Stimulated activated naive B cell treated with anti-CD40 and anti-IgM and Interleukin-4, amounts not matched to agents 10 μg/mL and 1 μg/mL and 100 μg/mL, for 72 hours (primary cell): ENCODE data around the gene TMTC4.
"Not testable (repeated sequence)": the region's sequence is repeated elsewhere in the genome, so short reads cannot be mapped to it uniquely, and the experiment has no call there.

Experiments used
- ATAC-seq, 2 donors: fragments of 150-1000 bp; cut with Tn5 transposase; replicated peaks; 2 replicates each; pipeline ENCODE4 v1.10.0; 2021; ENCODE audit warnings: moderate library complexity in 1 of 2
- DNase-seq: peaks from one replicate; pipeline ENCODE4 v3.0.0; 2021
- H3K27ac Mint-ChIP-seq: one replicate; pipeline ENCODE4 v1.8.0; 2022; ENCODE audit warnings: mild to moderate bottlenecking, mixed read lengths
- H3K27me3 Mint-ChIP-seq, 2 donors: one replicate each; pipeline ENCODE4 v1.8.0; 2022; ENCODE audit warnings: mixed read lengths in 2 of 2
- H3K36me3 Mint-ChIP-seq, 2 donors: one replicate each; pipeline ENCODE4 v1.8.0; 2022; ENCODE audit warnings: mixed read lengths in 2 of 2, mild to moderate bottlenecking in 1 of 2
- H3K4me1 Mint-ChIP-seq, 2 donors: one replicate each; pipeline ENCODE4 v1.8.0; 2022; ENCODE audit warnings: mixed read lengths in 2 of 2, mild to moderate bottlenecking in 1 of 2
- H3K4me3 Mint-ChIP-seq, 2 donors: one replicate each; pipeline ENCODE4 v1.8.0; 2022; ENCODE audit warnings: mild to moderate bottlenecking in 2 of 2, mixed read lengths in 2 of 2, moderate library complexity in 1 of 2
- H3K9me3 Mint-ChIP-seq, 2 donors: one replicate each; pipeline ENCODE4 v1.8.0; 2022; ENCODE audit warnings: mixed read lengths in 2 of 2, mild to moderate bottlenecking in 1 of 2

The TMTC4 gene

DNA sequence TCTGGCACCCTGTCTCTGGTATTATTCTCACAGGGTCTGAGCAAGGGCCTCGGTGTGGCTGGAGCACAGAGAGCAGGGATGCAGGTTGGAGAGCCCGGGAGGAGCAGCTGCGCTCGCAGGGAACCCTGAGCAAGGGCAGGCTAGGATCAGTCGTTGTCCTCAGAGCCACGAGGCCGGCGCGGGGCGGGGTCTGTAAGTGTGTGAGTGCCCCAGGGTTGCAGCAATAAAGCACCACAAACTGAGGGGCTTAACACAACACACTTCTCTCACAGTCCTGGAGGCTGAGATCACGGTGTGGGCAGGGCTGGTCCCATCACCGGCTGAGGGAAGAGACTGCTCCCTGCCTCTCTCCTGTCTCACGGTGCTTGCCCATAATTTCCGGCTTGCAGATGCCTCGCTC, 47.5 kb downstream of the TMTC4 start:
- Mint-ChIP-seq H3K27ac (no peak overlapping the region), H3K4me1 (peaks cover 0 to 1% of the 10 kb centered on the region in 2 donors), H3K4me3 (no peak overlapping the region), H3K27me3 (no peaks in the 10 kb centered on the region), H3K36me3 (peaks cover 44 to 74% of the 10 kb centered on the region in 2 donors), H3K9me3 (no peaks in the 10 kb centered on the region)
- ATAC-seq (no peak), DNase-seq (no peak)

DNA sequence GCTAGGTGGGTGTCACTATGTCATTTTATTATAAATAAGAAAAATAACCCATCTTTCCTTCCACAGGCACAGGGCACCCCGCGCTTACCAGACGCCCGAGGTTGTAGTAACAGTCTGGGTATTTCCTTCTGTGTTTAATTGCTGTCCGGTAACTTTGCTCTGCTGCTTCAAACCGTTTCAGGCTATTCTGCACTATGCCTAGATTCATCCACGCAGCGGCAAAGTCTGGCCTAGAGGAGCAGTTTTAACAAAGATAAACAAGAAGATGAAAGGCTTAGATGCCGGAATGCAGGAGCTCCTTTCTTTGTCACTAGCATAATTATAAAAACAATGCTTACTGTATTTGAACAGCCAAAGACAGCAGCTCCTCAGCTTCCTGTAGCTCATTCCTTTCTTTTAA, 49.1 kb downstream of the TMTC4 start:
- H3K36me3 Mint-ChIP-seq = peaks cover 50 to 81% of the 10 kb centered on the region in 2 donors
- H3K27ac Mint-ChIP-seq = no peak overlapping the region
- no peak for DNase-seq
- H3K4me1 Mint-ChIP-seq = peaks cover 0 to 1% of the 10 kb centered on the region in 2 donors
- H3K9me3 Mint-ChIP-seq = peaks cover 0 to 2% of the 10 kb centered on the region in 2 donors
- ATAC-seq = no peak
- H3K4me3 Mint-ChIP-seq = no peak overlapping the region
- H3K27me3 Mint-ChIP-seq = no peaks in the 10 kb centered on the region

DNA sequence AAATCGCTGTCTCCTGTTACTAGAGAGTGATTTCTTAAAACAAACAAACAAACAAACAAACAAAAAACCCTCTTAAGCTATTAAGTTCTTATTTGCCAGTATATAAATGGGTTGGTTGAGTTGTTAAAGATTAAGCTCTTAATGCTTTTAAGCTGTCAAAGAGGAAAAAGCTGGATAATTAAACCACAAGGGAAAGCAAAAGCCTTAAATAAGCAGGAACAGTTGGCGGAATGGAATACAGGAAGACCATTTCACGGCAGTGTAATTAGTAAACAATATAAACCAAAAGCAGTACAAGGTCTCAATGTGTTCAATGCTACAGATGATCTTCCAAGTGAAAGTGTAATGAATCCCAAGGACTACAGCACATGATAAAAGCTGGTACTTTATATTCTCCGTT, 53.8 kb downstream of the TMTC4 start:
- no peaks in the 10 kb centered on the region for H3K27me3 Mint-ChIP-seq
- H3K27ac Mint-ChIP-seq = no peak overlapping the region
- DNase-seq (no peak), ATAC-seq (no peak)
- H3K36me3 Mint-ChIP-seq = peaks cover 35 to 49% of the 10 kb centered on the region in 2 donors
- H3K9me3 Mint-ChIP-seq = peaks cover 0 to 2% of the 10 kb centered on the region in 2 donors
- H3K4me3 Mint-ChIP-seq = no peak overlapping the region
- H3K4me1 Mint-ChIP-seq = no peaks in the 10 kb centered on the region

DNA sequence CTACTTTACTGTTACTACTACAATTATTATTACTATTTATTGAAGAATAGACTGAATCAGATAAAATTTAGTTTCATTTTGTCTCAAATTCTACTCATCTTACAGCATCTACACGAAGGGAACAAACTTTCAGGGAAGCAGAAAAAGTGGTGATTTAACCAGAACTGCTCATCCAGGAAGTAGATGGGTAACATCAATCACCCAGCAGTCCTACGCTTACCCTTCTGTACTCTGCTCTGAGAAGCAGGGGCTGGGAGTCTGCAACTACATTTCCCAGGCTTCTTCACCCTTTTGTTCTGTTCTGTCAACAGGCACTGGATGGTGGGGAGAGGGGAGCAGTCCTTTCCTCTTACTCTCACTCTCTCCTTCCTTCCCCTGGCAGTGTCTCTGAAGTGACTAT, 54.7 kb downstream of the TMTC4 start:
- Mint-ChIP-seq H3K27me3 (no peaks in the 10 kb centered on the region), H3K9me3 (peaks cover 0 to 2% of the 10 kb centered on the region in 2 donors), H3K36me3 (peaks cover 32 to 42% of the 10 kb centered on the region in 2 donors), H3K27ac (no peak overlapping the region), H3K4me1 (no peaks in the 10 kb centered on the region), H3K4me3 (no peak overlapping the region)
- no peak for DNase-seq
- no peak for ATAC-seq

DNA sequence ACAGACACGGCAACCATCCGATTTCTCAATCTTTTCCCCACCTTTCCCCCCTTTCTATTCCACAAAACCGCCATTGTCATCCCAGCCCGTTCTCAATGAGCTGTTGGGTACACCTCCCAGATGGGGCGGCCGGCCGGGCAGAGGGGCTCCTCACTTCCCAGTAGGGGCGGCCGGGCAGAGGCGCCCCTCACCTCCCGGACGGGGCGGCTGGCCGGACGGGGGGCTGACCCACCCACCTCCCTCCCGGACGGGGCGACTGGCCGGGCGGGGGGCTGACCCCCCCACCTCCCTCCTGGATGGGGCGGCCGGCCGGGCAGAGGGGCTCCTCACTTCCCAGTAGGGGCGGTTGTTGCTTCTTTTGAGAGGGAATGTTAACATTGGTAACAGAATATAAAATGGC, 55.7 kb downstream of the TMTC4 start:
- not testable (repeated sequence) for H3K27ac Mint-ChIP-seq, DNase-seq, H3K9me3 Mint-ChIP-seq

DNA sequence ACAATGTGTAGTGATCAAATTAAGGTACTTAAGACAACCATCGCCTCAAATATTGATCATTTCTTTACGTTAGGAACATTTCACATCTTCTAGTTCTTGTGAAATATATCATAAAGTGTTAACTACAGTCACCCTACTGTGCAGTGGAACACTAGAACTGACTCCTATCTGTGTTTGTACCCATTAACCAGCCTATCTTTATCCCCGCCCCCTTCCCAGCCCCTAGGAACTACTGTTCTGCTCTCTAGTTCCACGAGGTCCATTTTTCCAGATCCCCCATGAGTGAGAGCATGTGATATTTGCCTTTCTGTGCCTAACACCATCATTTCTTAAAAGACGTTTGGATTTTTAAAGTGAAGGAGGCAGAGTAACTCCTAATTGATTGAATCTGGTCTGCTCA, 61.6 kb downstream of the TMTC4 start:
- peaks cover 10% of the 10 kb centered on the region in 2 donors for H3K36me3 Mint-ChIP-seq
- no peak overlapping the region for H3K4me3 Mint-ChIP-seq
- no peak overlapping the region for H3K27ac Mint-ChIP-seq
- DNase-seq = no peak
- no peak for ATAC-seq
- H3K27me3 Mint-ChIP-seq = no peaks in the 10 kb centered on the region
- H3K4me1 Mint-ChIP-seq = peaks cover 28 to 46% of the 10 kb centered on the region in 2 donors
- H3K9me3 Mint-ChIP-seq = peaks cover 2% of the 10 kb centered on the region in 2 donors

More for the DNA sequence above, 55.7 kb downstream of the TMTC4 start:
- not testable (repeated sequence) for H3K4me1 Mint-ChIP-seq, ATAC-seq, H3K27me3 Mint-ChIP-seq, H3K4me3 Mint-ChIP-seq
- H3K36me3 Mint-ChIP-seq = peaks cover 26 to 35% of the 10 kb centered on the region in 2 donors

DNA sequence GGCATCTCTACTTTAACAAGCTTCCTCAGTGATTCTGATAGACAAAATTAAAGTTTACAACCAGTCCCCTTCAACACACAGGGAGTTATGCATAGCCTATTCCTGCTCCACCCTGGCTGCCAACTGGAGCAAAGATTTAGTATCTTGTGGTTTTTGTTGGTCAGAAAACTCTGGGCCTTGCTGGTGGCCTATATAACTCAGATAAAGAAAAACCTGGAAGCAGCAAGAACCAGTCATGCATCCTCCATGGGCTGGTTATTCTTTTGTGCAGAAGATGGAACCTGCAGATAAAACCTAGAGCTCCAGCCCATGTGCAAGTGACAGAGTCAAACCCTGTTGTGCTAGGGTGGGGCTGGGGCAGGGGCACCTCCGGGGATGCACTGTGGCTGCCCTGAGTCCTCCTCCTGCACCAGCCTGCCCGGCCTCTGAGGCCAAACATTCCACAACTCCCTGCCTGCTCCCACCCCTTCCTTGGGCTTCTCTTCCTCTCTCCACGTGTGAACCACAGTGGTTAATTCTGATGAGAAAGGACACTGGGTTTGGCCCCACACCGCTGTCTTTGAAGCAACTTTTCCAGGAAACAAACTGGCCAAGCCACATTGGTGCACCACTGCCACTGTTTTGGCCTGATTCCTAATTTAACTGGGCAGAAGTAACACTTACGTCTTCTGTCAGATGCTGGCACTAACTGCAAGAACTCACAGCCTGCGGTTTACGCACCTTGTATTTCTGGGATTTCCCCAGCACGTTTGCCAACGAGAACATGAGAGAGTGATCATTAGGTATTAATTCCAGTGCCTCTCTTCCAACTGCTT, 62.7 kb downstream of the TMTC4 start:
- no peaks in the 10 kb centered on the region for H3K27me3 Mint-ChIP-seq
- peaks cover 29 to 48% of the 10 kb centered on the region in 2 donors for H3K4me1 Mint-ChIP-seq
- peaks cover 2 to 3% of the 10 kb centered on the region in 2 donors for H3K9me3 Mint-ChIP-seq
- DNase-seq (no peak), ATAC-seq (peak; percentile 24 to 38)
- peaks cover 12 to 19% of the 10 kb centered on the region in 2 donors for H3K36me3 Mint-ChIP-seq
- peak overlapping the region; percentile 87 for H3K27ac Mint-ChIP-seq
- peak overlapping the region in 1 of 2 donors; percentile 15 for H3K4me3 Mint-ChIP-seq

DNA sequence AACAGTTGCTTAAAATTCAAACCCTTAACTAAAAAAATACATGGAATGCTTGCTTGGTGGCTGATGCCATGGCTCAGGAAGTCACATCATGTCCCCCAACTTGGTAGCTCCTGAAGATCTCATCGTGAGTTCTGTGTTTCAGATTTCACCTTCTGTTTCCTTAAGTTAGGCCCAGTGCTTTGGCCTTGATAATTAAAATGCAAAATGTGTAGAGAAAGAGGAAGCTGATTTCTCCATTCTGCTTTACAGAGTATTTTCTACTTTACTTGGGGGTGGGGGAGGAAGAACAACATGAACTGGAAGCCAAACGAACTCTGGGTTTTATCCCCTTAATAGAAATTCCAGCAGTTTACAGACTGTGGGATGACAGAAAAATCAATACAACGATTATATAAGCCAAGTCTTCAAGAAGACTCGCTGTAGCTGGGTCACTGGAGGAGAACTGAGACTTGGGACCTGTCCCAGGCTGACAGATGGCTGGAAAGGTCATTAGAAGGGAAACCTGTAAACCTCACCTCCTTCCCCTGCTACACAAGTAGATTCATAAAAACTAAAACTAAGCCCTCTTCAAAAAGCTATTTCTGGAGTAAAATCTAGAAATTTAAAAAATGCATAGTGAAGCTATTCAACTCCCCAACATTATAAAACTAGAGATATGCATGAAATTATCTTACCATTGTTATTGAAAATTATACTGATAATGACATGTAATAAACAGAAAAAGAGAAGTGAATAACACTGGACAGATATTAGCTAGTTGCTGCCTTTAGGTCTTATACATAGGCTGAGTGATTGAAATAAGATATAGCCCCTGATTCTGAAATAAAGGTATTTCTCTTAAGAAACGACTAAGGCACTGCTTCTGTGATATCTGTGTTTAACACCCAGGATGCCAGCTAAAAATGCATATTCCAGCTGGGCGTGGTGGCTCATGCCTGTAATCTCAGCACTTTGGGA, 63.9 kb downstream of the TMTC4 start:
- peak overlapping the region; percentile 59 to 77 for H3K4me3 Mint-ChIP-seq
- peaks cover 16 to 25% of the 10 kb centered on the region in 2 donors for H3K36me3 Mint-ChIP-seq
- H3K4me1 Mint-ChIP-seq = peaks cover 31 to 55% of the 10 kb centered on the region in 2 donors
- peaks cover 2 to 3% of the 10 kb centered on the region in 2 donors for H3K9me3 Mint-ChIP-seq
- peak; percentile 90 to 92 for ATAC-seq
- no peaks in the 10 kb centered on the region for H3K27me3 Mint-ChIP-seq
- peak overlapping the region; percentile 93 for H3K27ac Mint-ChIP-seq
- DNase-seq = peak; percentile 21

DNA sequence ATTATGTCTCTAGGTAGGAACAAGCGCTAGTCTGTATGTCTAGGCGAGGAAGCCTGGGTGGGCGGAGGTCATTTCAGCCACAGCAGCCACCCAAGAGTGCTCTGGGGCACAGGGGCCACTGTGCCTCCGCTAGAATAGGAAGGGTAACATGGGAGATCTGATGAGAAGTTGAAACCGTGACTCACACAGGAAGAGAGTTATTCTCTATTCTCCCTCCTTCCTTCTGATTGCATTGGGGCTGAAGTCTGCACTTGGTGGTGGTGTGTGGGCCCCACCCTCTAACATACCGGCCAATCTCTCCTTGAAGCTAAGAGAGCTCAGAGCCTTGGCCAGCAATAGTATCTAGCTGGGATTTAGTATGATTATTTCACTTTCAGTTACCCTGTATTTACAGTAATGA, 65.7 kb downstream of the TMTC4 start:
- Mint-ChIP-seq H3K4me1 (peaks cover 31 to 55% of the 10 kb centered on the region in 2 donors), H3K27me3 (no peaks in the 10 kb centered on the region), H3K36me3 (peaks cover 16 to 33% of the 10 kb centered on the region in 2 donors), H3K27ac (no peak overlapping the region), H3K9me3 (peaks cover 2 to 3% of the 10 kb centered on the region in 2 donors), H3K4me3 (no peak overlapping the region)
- ATAC-seq (peak; percentile 42 to 50), DNase-seq (no peak)

DNA sequence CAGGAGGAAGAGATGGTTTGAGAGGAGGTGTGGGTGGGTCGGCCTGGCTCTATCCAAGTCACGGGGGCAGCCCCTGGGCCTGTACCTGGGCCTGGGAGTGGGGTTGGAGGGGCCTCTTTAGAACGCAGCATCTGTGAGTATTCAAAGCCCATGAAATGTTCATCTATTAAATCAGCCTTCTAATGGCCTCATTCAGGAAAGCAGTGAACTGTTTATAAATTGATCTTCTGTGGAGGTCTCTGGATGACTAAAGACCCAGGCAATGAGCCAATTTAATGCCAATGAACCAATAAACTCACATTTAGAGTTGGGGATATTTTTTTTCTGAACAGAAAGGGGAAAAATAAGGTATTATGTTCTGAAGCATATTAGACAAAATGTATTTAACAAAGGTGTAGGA, 66.1 kb downstream of the TMTC4 start:
- no peak for ATAC-seq
- Mint-ChIP-seq H3K27me3 (no peaks in the 10 kb centered on the region), H3K4me1 (peaks cover 31 to 55% of the 10 kb centered on the region in 2 donors), H3K4me3 (no peak overlapping the region), H3K9me3 (peaks cover 2 to 3% of the 10 kb centered on the region in 2 donors), H3K36me3 (peaks cover 19 to 37% of the 10 kb centered on the region in 2 donors), H3K27ac (peak overlapping the region; percentile 53)
- DNase-seq = no peak

DNA sequence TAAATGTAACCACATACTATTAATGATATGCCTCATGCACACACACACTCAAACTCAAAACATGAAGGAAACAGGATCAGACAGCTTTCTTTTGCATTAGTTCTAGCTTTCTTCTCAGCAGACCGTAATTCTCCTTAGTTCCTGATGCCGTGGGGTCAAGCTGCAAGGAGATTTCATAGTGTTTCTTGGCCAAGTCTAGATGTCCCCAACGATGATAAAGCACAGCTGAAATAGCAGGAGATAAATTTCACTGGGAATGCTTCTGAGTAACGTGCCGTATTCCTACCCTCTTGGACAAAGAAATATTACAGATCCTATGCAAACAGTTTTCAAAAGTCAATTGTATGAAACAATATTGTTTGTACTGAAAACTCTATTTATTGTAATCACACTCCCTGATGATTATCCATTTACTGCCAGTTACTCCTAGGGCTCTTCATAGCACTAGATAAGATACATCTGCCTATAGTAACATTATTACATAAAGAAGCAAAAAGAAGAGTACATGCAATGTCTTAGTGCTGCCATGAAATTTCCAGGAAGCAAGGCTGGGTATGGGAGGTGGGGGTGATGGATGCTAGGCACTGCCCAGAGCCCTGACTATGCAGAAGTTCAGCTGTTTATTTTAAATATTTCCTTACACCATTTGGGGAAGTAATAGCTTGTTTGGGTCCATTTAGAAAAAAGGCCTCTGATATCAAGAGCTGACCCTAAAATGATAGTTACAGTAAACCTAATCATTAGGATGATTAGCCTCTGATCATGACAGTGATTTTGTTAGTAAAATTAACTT, 69.5 kb downstream of the TMTC4 start:
- ATAC-seq (no peak), DNase-seq (no peak)
- H3K9me3 Mint-ChIP-seq = peaks cover 2 to 3% of the 10 kb centered on the region in 2 donors
- H3K27ac Mint-ChIP-seq = no peak overlapping the region
- H3K4me1 Mint-ChIP-seq = peaks cover 16 to 27% of the 10 kb centered on the region in 2 donors
- no peak overlapping the region for H3K4me3 Mint-ChIP-seq
- peaks cover 16 to 46% of the 10 kb centered on the region in 2 donors for H3K36me3 Mint-ChIP-seq
- no peaks in the 10 kb centered on the region for H3K27me3 Mint-ChIP-seq

DNA sequence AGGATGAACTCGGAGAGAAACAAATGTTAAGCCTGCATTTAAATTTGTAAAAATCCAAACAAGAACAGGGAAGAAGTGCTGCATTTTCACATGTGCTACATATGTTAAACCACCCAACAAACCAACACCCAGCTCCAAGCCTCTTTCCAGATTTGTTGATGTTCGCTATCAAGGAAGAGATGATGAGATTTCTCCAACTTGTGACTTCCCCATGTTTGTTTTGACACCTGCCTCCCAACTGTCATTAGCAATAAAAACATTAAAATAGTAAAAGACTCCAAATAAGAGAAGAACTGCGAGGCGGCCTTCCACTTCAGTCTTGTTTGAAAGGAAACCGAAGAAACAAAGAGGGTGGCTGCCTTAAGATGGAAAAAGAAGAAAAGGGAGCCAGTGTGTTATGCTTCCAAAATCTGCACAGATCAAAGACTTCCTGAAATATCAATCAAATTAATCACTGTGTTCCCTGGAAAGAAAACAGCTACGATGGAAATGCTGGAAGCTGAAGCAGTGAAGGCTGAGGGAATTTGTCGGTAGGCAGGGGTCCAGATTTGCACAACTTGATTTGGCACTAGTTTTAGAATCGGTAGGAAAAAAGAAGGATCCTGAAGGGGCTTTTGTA, 72.0 kb downstream of the TMTC4 start:
- ATAC-seq = no peak
- DNase-seq = no peak
- Mint-ChIP-seq H3K27ac (no peak overlapping the region), H3K9me3 (no peaks in the 10 kb centered on the region), H3K4me3 (no peak overlapping the region), H3K36me3 (peaks cover 7 to 32% of the 10 kb centered on the region in 2 donors), H3K27me3 (no peaks in the 10 kb centered on the region), H3K4me1 (peaks cover 1 to 8% of the 10 kb centered on the region in 2 donors)

DNA sequence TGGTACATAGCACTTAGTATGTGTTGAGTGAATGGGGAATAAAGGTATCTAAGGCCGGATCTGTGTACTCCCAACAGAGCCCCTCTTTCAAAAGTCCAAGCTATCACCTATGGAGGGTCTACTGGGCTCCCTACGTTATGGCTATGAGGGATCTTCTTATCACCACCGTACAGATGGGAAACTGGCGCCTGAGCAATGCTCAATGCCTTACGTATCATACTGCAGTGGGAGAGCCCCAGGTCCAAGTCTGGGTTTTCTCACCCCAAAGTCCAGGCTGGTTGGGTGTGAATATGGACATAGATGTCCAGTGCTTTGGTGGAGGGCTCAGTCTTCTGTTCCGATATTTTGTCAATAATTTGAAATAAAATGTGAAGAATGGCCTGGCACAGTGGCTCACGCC, 72.9 kb downstream of the TMTC4 start:
- peaks cover 0 to 4% of the 10 kb centered on the region in 2 donors for H3K27me3 Mint-ChIP-seq
- H3K4me1 Mint-ChIP-seq = peaks cover 1 to 5% of the 10 kb centered on the region in 2 donors
- no peak overlapping the region for H3K27ac Mint-ChIP-seq
- peaks cover 7 to 25% of the 10 kb centered on the region in 2 donors for H3K36me3 Mint-ChIP-seq
- no peak overlapping the region for H3K4me3 Mint-ChIP-seq
- H3K9me3 Mint-ChIP-seq = no peaks in the 10 kb centered on the region
- ATAC-seq (no peak), DNase-seq (no peak)
